HCT116 (cell line): ENCODE data around the gene UPK3A.

Experiments
- EZH2phosphoT487 ChIP-seq: fragments of 200-600 bp; IDR thresholded peaks from 2 replicates; pipeline ENCODE4 v1.6.1; 2018; ENCODE audit warnings: antibody characterized with exemption, borderline replicate concordance
- POLR2A ChIP-seq: IDR thresholded peaks from 2 replicates; pipeline ENCODE4 v1.7.0; 2011; ENCODE audit warnings: borderline replicate concordance; ENCODE audit not compliant: insufficient read depth, insufficient read length; ENCODE audit errors: extremely low read depth
- YY1 ChIP-seq: IDR thresholded peaks from 2 replicates; pipeline ENCODE4 v1.6.1; 2011; ENCODE audit warnings: low read length, low read depth, moderate library complexity, mild to moderate bottlenecking; ENCODE audit not compliant: insufficient replicate concordance; ENCODE audit errors: extremely low read depth
- TF ChIP-seq, protein P1 (sequence below): IDR thresholded peaks from 2 replicates; pipeline ENCODE4 v1.6.1; 2012
- TF ChIP-seq, protein P2 (sequence below), 3 experiments: fragments of 200-600 bp in 1 of 3; sonication (generic) in 1 of 3; IDR thresholded peaks in 2 of 3; conservative IDR thresholded peaks in 1 of 3; 2 replicates each; pipeline ENCODE4 v1.5.1; 2012 to 2017; ENCODE audit warnings: low read depth in 2 of 3, low read length in 2 of 3, antibody characterized with exemption in 1 of 3, borderline replicate concordance in 1 of 3, control low read depth in 1 of 3, mild to moderate bottlenecking in 1 of 3, mixed read lengths in 1 of 3, mixed run types in 1 of 3, moderate library complexity in 1 of 3; ENCODE audit not compliant: insufficient read depth in 1 of 3

DNA sequence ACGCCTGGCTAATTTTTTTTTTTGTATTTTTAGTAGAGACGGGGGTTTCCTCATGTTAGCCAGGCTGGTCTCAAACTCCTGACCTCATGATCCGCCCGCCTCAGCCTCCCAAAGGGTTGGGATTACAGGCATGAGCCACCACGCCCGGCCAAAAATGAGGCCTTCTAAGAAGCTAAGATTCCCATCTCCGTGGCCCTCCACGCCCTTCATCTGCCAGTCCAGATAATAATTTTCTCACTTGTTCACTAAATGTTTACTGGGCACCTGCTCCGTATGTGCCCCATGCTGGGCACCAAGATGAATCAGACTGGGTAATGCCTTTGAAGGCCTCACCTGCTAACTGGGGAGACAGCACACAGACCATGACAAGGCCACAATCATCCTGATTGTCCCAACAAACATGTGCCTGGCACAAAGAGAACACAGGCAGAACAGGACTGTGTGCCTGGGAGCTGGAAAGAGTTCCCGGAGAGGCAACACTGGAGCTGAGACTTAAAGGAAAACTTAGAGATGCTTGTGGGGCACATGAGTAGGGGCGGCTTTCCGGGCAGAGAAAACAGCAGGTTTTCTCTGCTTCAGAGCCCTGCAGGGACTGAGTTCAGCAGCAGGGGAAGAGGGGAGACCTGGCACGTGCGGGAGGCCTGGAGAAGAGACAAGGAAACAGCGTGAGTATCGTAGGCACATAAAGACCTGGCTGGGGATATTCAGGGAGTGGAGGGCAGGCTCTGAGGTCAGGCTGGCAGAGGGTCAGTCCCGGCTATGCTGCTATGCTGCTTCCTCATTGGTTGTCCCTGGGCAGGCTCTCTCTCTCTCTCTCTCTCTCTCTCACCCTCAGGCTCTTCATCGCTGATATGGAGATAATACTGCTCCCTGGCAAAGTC, 46.4 kb upstream of the UPK3A start:
- TF ChIP-seq YY1 (no peak), EZH2phosphoT487 (no peak), POLR2A (no peak)
- TF ChIP-seq, protein P1, sequence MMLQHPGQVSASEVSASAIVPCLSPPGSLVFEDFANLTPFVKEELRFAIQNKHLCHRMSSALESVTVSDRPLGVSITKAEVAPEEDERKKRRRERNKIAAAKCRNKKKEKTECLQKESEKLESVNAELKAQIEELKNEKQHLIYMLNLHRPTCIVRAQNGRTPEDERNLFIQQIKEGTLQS, result no peak
- TF ChIP-seq, protein P2, sequence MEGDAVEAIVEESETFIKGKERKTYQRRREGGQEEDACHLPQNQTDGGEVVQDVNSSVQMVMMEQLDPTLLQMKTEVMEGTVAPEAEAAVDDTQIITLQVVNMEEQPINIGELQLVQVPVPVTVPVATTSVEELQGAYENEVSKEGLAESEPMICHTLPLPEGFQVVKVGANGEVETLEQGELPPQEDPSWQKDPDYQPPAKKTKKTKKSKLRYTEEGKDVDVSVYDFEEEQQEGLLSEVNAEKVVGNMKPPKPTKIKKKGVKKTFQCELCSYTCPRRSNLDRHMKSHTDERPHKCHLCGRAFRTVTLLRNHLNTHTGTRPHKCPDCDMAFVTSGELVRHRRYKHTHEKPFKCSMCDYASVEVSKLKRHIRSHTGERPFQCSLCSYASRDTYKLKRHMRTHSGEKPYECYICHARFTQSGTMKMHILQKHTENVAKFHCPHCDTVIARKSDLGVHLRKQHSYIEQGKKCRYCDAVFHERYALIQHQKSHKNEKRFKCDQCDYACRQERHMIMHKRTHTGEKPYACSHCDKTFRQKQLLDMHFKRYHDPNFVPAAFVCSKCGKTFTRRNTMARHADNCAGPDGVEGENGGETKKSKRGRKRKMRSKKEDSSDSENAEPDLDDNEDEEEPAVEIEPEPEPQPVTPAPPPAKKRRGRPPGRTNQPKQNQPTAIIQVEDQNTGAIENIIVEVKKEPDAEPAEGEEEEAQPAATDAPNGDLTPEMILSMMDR (IDR thresholded peaks at IDR 0.05 in 2 of 3, conservative IDR thresholded peaks at IDR 0.05 in 1 of 3; ENCODE audit: borderline replicate concordance in 1 of 3, insufficient read depth in 1 of 3, low read depth in 2 of 3, low read length in 2 of 3), result no peak
